Panc1 (cell line): Measurements from ENCODE around the gene CORO2B.

Source experiments
- CTCF ChIP-seq: fragments of 450-650 bp; IDR thresholded peaks from 2 replicates; pipeline ENCODE4 v1.5.1; 2017; ENCODE audit warnings: mild to moderate bottlenecking
- POLR2AphosphoS5 ChIP-seq: IDR thresholded peaks from 2 replicates; pipeline ENCODE4 v1.6.1; 2012; ENCODE audit warnings: mild to moderate bottlenecking, low read depth, low read length, moderate library complexity
- REST ChIP-seq, 2 experiments: IDR thresholded peaks; 2 replicates each; pipeline ENCODE4 v1.6.1; 2011 to 2012; ENCODE audit warnings: low read depth in 2 of 2, control low read depth in 1 of 2, low read length in 1 of 2, mild to moderate bottlenecking in 1 of 2, moderate library complexity in 1 of 2; ENCODE audit not compliant: insufficient read depth in 1 of 2
- SIN3A ChIP-seq: IDR thresholded peaks from 2 replicates; pipeline ENCODE4 v1.6.1; 2012; ENCODE audit warnings: low read depth, mild to moderate bottlenecking, low read length, moderate library complexity, borderline replicate concordance; ENCODE audit not compliant: insufficient read depth

GRCh38 chr15:68684476-68684875 lies 105.7 kb downstream of the CORO2B start:
- TF ChIP-seq CTCF (no peak), POLR2AphosphoS5 (no peak), SIN3A (no peak), REST (IDR thresholded peaks at IDR 0.05; ENCODE audit: insufficient read depth in 1 of 2, low read depth in 2 of 2, low read length in 1 of 2) (no peak)
